ENCODE results near the gene GHDC. TPM values are rescaled to one million over a fixed set of nuclear protein-coding genes. Genes with fewer than 3 reads are reported as not detected.
A peak's percentile ranks its signal among the peaks of the same experiment; 100 is the strongest.
"Not testable (repeated sequence)": the region's sequence is repeated elsewhere in the genome, so short reads cannot be mapped to it uniquely, and the experiment has no call there.

GHDC gene
- polyA plus RNA-seq, 6 donors from 2014 or later: 21.9 to 32.7 (median 26.2) TPM

- ATAC-seq (ENCODE audit: low read depth in 2 of 2): no peak
- Mint-ChIP-seq H3K27me3 (no peaks in the 10 kb centered on the region), H3K9me3 (no peaks in the 10 kb centered on the region), H3K36me3 (peaks cover 0 to 8% of the 10 kb centered on the region in 2 donors), H3K4me1 (peaks cover 5 to 8% (median 6%) of the 10 kb centered on the region in 3 donors), H3K4me3 (no peak overlapping the region), H3K27ac (peak overlapping the region in 1 of 6 donors; percentile 79)
- no peak for DNase-seq
These were observed 30.4 kb upstream of the GHDC start for GRCh38 chr17:42224651-42225050.

DNA sequence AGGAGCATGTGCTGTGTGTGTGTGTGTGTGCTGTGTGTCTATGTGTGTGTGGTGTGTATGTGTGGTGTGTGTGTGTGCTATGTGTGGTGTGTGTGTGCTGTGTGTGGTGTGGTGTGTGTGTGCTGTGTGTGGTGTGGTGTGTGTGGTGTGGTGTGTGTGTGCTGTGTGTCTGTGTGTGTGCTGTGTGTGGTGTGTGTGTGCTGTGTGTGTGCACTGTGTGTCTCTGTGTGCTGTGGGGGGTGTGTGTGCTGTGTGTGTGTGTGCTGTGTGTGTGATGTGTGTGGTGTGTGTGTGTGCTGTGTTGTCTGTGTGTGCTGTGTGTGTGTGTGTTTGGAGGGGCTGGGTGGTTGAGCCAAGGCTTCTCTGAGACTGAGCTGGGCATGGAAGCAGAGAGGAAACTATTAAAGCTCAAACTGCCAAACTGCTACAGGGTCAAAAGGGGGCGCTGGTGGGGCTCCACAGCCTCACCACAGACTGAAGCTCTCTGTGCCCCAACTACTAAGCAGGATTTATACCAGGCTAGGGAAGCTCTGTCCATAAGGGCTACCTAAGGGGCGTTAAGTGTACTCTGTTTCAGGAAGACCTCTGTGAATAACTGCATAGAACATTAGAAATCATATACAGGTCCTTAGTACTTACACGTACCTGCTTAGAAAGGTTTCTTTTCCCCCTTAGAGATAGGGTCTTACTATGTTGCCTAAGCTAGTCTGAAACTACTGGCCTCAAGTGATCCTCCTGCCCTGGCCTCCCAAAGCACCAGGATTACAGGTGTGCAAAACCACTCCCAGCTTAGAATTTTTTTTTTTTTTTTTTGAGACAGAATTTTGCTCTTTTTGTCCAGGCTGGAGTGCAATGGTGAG lies 27.8 kb upstream of the GHDC start:
- DNase-seq: peak; percentile 24
- Mint-ChIP-seq H3K27me3 (no peaks in the 10 kb centered on the region), H3K36me3 (peaks cover 8 to 21% of the 10 kb centered on the region in 2 donors), H3K27ac (peak overlapping the region in 5 of 6 donors; percentile 4 to 93 (median 55)), H3K9me3 (no peaks in the 10 kb centered on the region), H3K4me3 (no peak overlapping the region), H3K4me1 (peaks cover 5 to 10% (median 8%) of the 10 kb centered on the region in 3 donors)
- peak; percentile 67 to 80 for ATAC-seq (ENCODE audit: low read depth in 2 of 2)

DNA sequence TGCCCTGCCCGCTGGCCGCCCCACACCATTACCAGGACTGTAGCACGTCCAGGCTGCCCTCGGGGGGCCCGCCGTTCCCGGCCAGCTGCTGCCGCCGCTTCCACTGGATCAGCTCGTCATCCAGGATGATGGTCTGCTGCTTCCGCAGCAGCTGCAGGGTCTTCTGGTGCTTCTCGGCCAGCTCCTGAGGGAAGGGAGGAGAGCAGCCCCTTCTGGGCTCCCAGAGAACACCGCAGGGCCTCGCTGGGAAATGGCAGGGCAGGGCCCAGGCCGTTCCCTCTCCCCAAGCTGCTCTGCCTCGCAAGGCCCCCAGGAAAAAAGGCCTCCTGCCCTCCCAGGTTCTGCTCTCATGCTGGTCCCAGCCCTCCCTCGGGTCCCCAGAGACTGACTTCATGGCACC lies 25.0 kb upstream of the GHDC start:
- ATAC-seq (ENCODE audit: low read depth in 2 of 2); H3K4me1 Mint-ChIP-seq; DNase-seq; H3K4me3 Mint-ChIP-seq; H3K27ac Mint-ChIP-seq; H3K27me3 Mint-ChIP-seq; H3K9me3 Mint-ChIP-seq: not testable (repeated sequence)
- peaks cover 13 to 26% of the 10 kb centered on the region in 2 donors for H3K36me3 Mint-ChIP-seq

GRCh38 chr17:42214156-42214555 lies 19.9 kb upstream of the GHDC start:
- no peak overlapping the region for H3K27ac Mint-ChIP-seq
- H3K27me3 Mint-ChIP-seq: no peaks in the 10 kb centered on the region

GRCh38 chr17:42212382-42212781 lies 18.1 kb upstream of the GHDC start:
- no peaks in the 10 kb centered on the region for H3K27me3 Mint-ChIP-seq
- ATAC-seq (ENCODE audit: low read depth in 2 of 2) (no peak), DNase-seq (no peak)
- peaks cover 7 to 16% of the 10 kb centered on the region in 2 donors for H3K36me3 Mint-ChIP-seq
- H3K27ac Mint-ChIP-seq: peak overlapping the region in 1 of 6 donors; percentile 29
- no peaks in the 10 kb centered on the region for H3K9me3 Mint-ChIP-seq
- peaks cover 0 to 3% (median 0%) of the 10 kb centered on the region in 3 donors for H3K4me1 Mint-ChIP-seq
- H3K4me3 Mint-ChIP-seq: no peak overlapping the region

More at GRCh38 chr17:42214156-42214555, 19.9 kb upstream of the GHDC start:
- H3K4me3 Mint-ChIP-seq: no peak overlapping the region
- peaks cover 18 to 19% of the 10 kb centered on the region in 2 donors for H3K36me3 Mint-ChIP-seq
- peaks cover 0 to 3% (median 0%) of the 10 kb centered on the region in 3 donors for H3K4me1 Mint-ChIP-seq
- DNase-seq (no peak), ATAC-seq (ENCODE audit: low read depth in 2 of 2) (no peak)
- H3K9me3 Mint-ChIP-seq: no peaks in the 10 kb centered on the region

DNA sequence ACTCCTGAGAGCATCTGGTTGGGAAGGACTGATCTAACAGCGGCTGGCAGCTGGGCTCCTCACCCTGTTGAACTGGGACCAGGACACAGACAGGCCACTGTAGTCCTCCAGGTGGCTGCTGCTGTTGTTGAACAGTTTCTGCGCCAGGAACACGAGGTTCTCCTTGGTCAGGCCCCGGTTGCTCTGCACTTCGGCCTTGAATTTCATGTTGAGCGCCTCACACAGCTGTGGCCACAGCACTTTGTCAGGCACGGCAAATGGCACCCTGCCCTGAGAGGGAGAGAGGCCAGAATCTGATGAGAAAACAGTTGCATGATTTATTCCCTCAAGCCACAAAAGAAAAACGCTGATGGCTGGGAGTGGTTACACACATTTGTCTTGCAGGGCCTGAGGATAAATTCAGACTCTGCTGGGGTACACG lies 17.6 kb upstream of the GHDC start:
- not testable (repeated sequence) for H3K27me3 Mint-ChIP-seq; H3K4me3 Mint-ChIP-seq; ATAC-seq (ENCODE audit: low read depth in 2 of 2); H3K4me1 Mint-ChIP-seq; DNase-seq; H3K9me3 Mint-ChIP-seq
- peaks cover 3 to 14% of the 10 kb centered on the region in 2 donors for H3K36me3 Mint-ChIP-seq
- peak overlapping the region in 1 of 6 donors; percentile 11 for H3K27ac Mint-ChIP-seq

DNA sequence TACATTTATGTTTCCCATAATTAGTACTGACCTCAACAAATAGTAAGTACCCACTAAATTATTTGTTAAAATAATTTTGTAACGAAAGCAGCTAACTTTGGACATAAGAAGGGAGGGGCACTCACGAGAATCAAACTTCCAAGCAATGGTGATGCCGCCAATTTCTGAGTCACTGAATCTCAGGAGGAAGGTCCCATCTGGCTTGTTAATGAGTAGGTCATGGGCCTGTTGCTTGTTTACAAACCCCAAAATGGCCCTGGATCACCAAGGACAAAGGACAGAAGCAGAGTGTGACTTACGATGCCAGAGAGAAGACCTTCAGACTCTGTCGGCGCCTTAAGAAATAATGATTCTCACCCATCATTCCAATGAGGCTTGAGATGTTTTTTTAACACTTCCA lies 15.8 kb upstream of the GHDC start:
- ATAC-seq (ENCODE audit: low read depth in 2 of 2): no peak
- Mint-ChIP-seq H3K4me1 (no peaks in the 10 kb centered on the region), H3K4me3 (no peak overlapping the region), H3K27me3 (no peaks in the 10 kb centered on the region), H3K36me3 (peaks cover 0 to 12% of the 10 kb centered on the region in 2 donors), H3K27ac (no peak overlapping the region), H3K9me3 (no peaks in the 10 kb centered on the region)
- no peak for DNase-seq

DNA sequence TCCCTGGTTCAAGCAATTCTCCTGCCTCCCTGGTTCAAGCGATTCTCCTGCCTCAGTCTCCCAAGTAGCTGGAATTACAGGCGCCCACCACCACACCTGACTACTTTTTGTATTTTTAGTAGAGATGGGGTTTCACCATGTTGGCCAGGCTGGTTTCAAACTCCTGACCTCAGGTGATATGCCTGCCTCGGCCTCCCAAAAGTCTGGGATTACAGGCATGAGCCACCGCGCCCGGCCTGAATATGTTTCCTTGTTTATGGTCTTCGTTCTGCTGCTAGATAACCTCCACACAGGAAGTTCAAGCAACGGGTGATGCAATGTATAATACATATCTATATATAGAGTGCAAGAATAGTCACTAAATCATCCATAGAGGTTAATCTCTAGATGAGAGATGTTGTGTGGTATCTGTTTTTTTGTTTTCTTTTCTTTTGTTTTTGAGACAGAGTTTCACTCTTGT lies 11.9 kb upstream of the GHDC start:
- peaks cover 12 to 14% of the 10 kb centered on the region in 2 donors for H3K36me3 Mint-ChIP-seq

DNA sequence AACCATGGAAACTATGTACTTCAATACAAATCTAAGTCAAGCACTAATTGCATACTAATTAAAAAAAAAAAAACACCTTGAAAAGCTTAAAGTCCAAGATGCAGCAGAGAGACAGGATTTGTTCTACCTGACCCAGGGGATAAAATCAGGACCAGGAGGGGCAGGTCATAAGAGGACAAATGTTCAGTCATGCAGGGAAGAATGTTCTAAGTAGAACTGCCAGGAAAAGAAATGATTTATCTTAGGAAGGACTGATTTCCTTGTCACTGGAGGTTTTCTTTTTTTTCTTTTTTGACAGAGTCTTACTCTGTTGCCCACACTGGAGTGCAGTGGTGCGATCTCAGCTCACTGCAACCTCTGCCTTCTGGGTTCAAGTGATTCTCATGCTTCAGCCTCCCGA lies 9.1 kb upstream of the GHDC start:
- no peak overlapping the region for H3K4me3 Mint-ChIP-seq
- peaks cover 10 to 17% (median 11%) of the 10 kb centered on the region in 3 donors for H3K4me1 Mint-ChIP-seq
- ATAC-seq (ENCODE audit: low read depth in 2 of 2) (no peak), DNase-seq (no peak)
- peaks cover 5 to 16% of the 10 kb centered on the region in 2 donors for H3K36me3 Mint-ChIP-seq
- H3K27ac Mint-ChIP-seq: peak overlapping the region in 3 of 6 donors; percentile 38 to 88 (median 67)
- H3K9me3 Mint-ChIP-seq: no peaks in the 10 kb centered on the region
- H3K27me3 Mint-ChIP-seq: no peaks in the 10 kb centered on the region

More for the DNA sequence above, 11.9 kb upstream of the GHDC start:
- not testable (repeated sequence) for ATAC-seq (ENCODE audit: low read depth in 2 of 2); DNase-seq; H3K4me3 Mint-ChIP-seq; H3K9me3 Mint-ChIP-seq; H3K27me3 Mint-ChIP-seq; H3K4me1 Mint-ChIP-seq
- peak overlapping the region in 1 of 6 donors; percentile 66 for H3K27ac Mint-ChIP-seq

- Mint-ChIP-seq H3K36me3 (peaks cover 5 to 16% of the 10 kb centered on the region in 2 donors), H3K9me3 (no peaks in the 10 kb centered on the region), H3K27me3 (no peaks in the 10 kb centered on the region), H3K4me1 (peaks cover 10 to 20% (median 11%) of the 10 kb centered on the region in 3 donors), H3K4me3 (peak overlapping the region in 1 of 8 donors; percentile 60), H3K27ac (peak overlapping the region in 5 of 6 donors; percentile 44 to 97 (median 80))
- DNase-seq (no peak), ATAC-seq (ENCODE audit: low read depth in 2 of 2) (no peak)
These were observed 8.4 kb upstream of the GHDC start for GRCh38 chr17:42202696-42203095.

- peak overlapping the region; percentile 44 to 97 (median 82) for H3K27ac Mint-ChIP-seq
- peaks cover 10 to 20% (median 11%) of the 10 kb centered on the region in 3 donors for H3K4me1 Mint-ChIP-seq
- H3K27me3 Mint-ChIP-seq: no peaks in the 10 kb centered on the region
- H3K36me3 Mint-ChIP-seq: peaks cover under 1 to 16% of the 10 kb centered on the region in 2 donors
- H3K4me3 Mint-ChIP-seq: peak overlapping the region in 1 of 8 donors; percentile 60
- DNase-seq: no peak
- H3K9me3 Mint-ChIP-seq: no peaks in the 10 kb centered on the region
- ATAC-seq (ENCODE audit: low read depth in 2 of 2): no peak
These were observed 7.9 kb upstream of the GHDC start for GRCh38 chr17:42202159-42202558.

DNA sequence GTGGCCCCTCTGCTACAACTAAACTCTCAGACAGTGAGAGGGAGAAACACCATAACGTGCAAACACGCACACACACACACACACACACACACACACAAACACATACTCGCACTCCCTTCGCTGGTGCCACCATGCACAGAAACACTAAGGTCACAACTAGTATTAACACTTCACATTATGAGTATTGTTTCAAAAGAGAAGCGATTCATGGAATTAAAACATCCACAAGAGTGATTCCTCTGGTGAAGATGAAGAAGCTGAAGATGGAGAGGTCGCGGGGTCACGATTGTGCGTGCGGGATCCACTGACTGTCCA lies 7.1 kb upstream of the GHDC start:
- peak overlapping the region in 5 of 6 donors; percentile 49 to 97 (median 71) for H3K27ac Mint-ChIP-seq
- peak overlapping the region in 1 of 8 donors; percentile 56 for H3K4me3 Mint-ChIP-seq
- H3K36me3 Mint-ChIP-seq: peaks cover 0 to 16% of the 10 kb centered on the region in 2 donors
- H3K9me3 Mint-ChIP-seq: no peaks in the 10 kb centered on the region
- no peak for ATAC-seq (ENCODE audit: low read depth in 2 of 2)
- H3K27me3 Mint-ChIP-seq: no peaks in the 10 kb centered on the region
- H3K4me1 Mint-ChIP-seq: peaks cover 10 to 20% (median 11%) of the 10 kb centered on the region in 3 donors
- no peak for DNase-seq

GRCh38 chr17:42200706-42201457 lies 6.6 kb upstream of the GHDC start:
- peaks cover 0 to 16% of the 10 kb centered on the region in 2 donors for H3K36me3 Mint-ChIP-seq
- peak overlapping the region; percentile 49 to 97 (median 86) for H3K27ac Mint-ChIP-seq
- peaks cover 10 to 22% (median 11%) of the 10 kb centered on the region in 3 donors for H3K4me1 Mint-ChIP-seq
- no peaks in the 10 kb centered on the region for H3K27me3 Mint-ChIP-seq
- ATAC-seq (ENCODE audit: low read depth in 2 of 2) (no peak), DNase-seq (no peak)
- H3K9me3 Mint-ChIP-seq: no peaks in the 10 kb centered on the region
- peak overlapping the region in 1 of 8 donors; percentile 28 for H3K4me3 Mint-ChIP-seq

All from naive B cell (primary cell).